ENCODE measurements around the gene CDK19. TPM values are rescaled to one million over a fixed set of nuclear protein-coding genes. Genes with fewer than 3 reads are reported as not detected.
"Not testable (repeated sequence)": the region's sequence is repeated elsewhere in the genome, so short reads cannot be mapped to it uniquely, and the experiment has no call there.

The CDK19 gene
- polyA plus RNA-seq, 1 experiment, result 21.4 TPM

- TF ChIP-seq, protein P1, sequence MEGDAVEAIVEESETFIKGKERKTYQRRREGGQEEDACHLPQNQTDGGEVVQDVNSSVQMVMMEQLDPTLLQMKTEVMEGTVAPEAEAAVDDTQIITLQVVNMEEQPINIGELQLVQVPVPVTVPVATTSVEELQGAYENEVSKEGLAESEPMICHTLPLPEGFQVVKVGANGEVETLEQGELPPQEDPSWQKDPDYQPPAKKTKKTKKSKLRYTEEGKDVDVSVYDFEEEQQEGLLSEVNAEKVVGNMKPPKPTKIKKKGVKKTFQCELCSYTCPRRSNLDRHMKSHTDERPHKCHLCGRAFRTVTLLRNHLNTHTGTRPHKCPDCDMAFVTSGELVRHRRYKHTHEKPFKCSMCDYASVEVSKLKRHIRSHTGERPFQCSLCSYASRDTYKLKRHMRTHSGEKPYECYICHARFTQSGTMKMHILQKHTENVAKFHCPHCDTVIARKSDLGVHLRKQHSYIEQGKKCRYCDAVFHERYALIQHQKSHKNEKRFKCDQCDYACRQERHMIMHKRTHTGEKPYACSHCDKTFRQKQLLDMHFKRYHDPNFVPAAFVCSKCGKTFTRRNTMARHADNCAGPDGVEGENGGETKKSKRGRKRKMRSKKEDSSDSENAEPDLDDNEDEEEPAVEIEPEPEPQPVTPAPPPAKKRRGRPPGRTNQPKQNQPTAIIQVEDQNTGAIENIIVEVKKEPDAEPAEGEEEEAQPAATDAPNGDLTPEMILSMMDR (IDR thresholded peaks at IDR 0.05; ENCODE audit: low read depth, low read length), result no peak
- ChIA-PET POLR2A (no interaction called here), CTCF (no interaction called here)
- no peak for DNase-seq (ENCODE audit: low read depth, low spot score)
- Histone ChIP-seq H3K4me3 (ENCODE audit: low read depth, low read length) (no peak overlapping the region), H3K27me3 (ENCODE audit: control insufficient read depth, insufficient read depth, low read length) (no peaks in the 10 kb centered on the region), H3K27ac (ENCODE audit: low read depth, low read length) (no peak overlapping the region), H3K9me3 (ENCODE audit: control insufficient read depth, insufficient read depth, low read length) (peaks cover 6% of the 10 kb centered on the region; the same call in 1 of the 2 replicates)
These were observed 70.3 kb downstream of the CDK19 start for GRCh38 chr6:110744991-110745390.

DNA sequence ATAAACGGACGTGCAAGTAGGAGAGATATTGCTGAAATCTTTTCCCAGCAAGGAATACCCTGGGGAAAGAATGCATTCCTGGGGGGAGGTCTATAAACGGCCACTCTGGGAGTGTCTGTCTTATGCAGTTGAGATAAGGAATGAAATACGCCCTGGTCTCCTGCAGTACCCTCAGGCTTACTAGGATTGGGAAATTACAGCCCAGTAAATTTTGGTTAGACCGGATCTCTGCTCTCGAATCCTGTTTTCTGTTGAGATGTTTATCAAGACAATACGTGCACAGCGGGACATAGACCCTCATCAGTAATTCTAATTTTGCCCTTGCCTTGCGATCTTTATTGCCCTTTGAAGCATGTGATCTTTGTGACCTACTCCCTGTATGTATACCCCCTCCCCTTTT is 72.7 kb downstream of the CDK19 start:
- H3K4me3 ChIP-seq (ENCODE audit: low read depth, low read length); DNase-seq (ENCODE audit: low read depth, low spot score); CTCF ChIA-PET; H3K27ac ChIP-seq (ENCODE audit: low read depth, low read length); H3K9me3 ChIP-seq (ENCODE audit: control insufficient read depth, insufficient read depth, low read length); POLR2A ChIA-PET; H3K27me3 ChIP-seq (ENCODE audit: control insufficient read depth, insufficient read depth, low read length): not testable (repeated sequence)

GRCh38 chr6:110741517-110741916 is 73.8 kb downstream of the CDK19 start:
- H3K27ac ChIP-seq (ENCODE audit: low read depth, low read length), result no peak overlapping the region
- H3K4me3 ChIP-seq (ENCODE audit: low read depth, low read length), result no peak overlapping the region
- ChIA-PET CTCF (interaction anchor here (2.0 kb wide), 1 partner anchor 59 kb away, joined by 6 read pairs; no protein-coding TSS in a partner anchor), POLR2A (interaction anchor here (0.7 kb wide), 1 partner anchor 134 kb away, joined by 3 read pairs; no protein-coding TSS in a partner anchor)
- no peaks in the 10 kb centered on the region for H3K27me3 ChIP-seq (ENCODE audit: control insufficient read depth, insufficient read depth, low read length)
- no peak for DNase-seq (ENCODE audit: low read depth, low spot score)
- H3K9me3 ChIP-seq (ENCODE audit: control insufficient read depth, insufficient read depth, low read length), result peaks cover 6% of the 10 kb centered on the region; the same call in 1 of the 2 replicates
- TF ChIP-seq, protein P1 (IDR thresholded peaks at IDR 0.05; ENCODE audit: low read depth, low read length), result no peak

- DNase-seq (ENCODE audit: low read depth, low spot score), result no peak
- Histone ChIP-seq H3K27ac (ENCODE audit: low read depth, low read length) (no peak overlapping the region), H3K4me3 (ENCODE audit: low read depth, low read length) (no peak overlapping the region), H3K27me3 (ENCODE audit: control insufficient read depth, insufficient read depth, low read length) (no peaks in the 10 kb centered on the region), H3K9me3 (ENCODE audit: control insufficient read depth, insufficient read depth, low read length) (peaks cover 6% of the 10 kb centered on the region; the same call in 1 of the 2 replicates)
- TF ChIP-seq, protein P1 (IDR thresholded peaks at IDR 0.05; ENCODE audit: low read depth, low read length), result no peak
- POLR2A ChIA-PET, result no interaction called here
- CTCF ChIA-PET, result no interaction called here
These were observed 76.3 kb downstream of the CDK19 start for GRCh38 chr6:110738899-110739365.

DNA sequence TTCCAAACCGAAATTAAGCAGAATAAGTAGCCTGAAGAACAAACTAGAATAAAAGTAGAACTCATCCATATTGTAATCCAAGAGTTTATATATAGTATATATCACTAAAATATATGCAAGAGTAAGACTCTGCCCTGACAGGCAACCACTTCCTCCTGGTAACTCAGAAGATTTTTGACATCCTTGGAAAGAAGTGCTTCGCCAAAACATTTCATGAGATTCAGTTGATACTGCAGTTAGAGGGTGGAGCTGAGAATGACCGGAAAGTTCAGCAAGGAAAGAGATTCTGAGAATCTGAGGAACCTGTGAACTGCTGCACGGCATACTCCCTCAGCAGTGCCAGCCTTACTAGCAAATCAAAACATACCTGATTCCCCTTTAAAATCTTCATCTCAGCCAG is 79.6 kb downstream of the CDK19 start:
- TF ChIP-seq, protein P1 (IDR thresholded peaks at IDR 0.05; ENCODE audit: low read depth, low read length), result no peak
- ChIA-PET CTCF (no interaction called here), POLR2A (no interaction called here)
- no peaks in the 10 kb centered on the region for H3K27me3 ChIP-seq (ENCODE audit: control insufficient read depth, insufficient read depth, low read length)
- no peaks in the 10 kb centered on the region for H3K9me3 ChIP-seq (ENCODE audit: control insufficient read depth, insufficient read depth, low read length)
- H3K4me3 ChIP-seq (ENCODE audit: low read depth, low read length), result no peak overlapping the region
- H3K27ac ChIP-seq (ENCODE audit: low read depth, low read length), result no peak overlapping the region
- DNase-seq (ENCODE audit: low read depth, low spot score), result no peak
